GM23248 (cell line): ENCODE measurements around the gene ZBTB7C. TPM values are rescaled to one million over a fixed set of nuclear protein-coding genes. Genes with fewer than 3 reads are reported as not detected.
"Not testable (repeated sequence)": the region's sequence is repeated elsewhere in the genome, so short reads cannot be mapped to it uniquely, and the experiment has no call there.

Source experiments
- DNase-seq: peaks from one replicate; pipeline ENCODE4 v3.0.0-alpha.2; 2015
- H2AFZ ChIP-seq: fragments of 200-600 bp; sonication (generic); 2 replicates; pipeline ENCODE4 v1.6.1; 2016; ENCODE audit warnings: antibody characterized with exemption
- H3F3A ChIP-seq: fragments of 200-600 bp; sonication (generic); 2 replicates; pipeline ENCODE4 v1.6.1; 2016; ENCODE audit warnings: mild to moderate bottlenecking, antibody characterized with exemption, mixed run types; ENCODE audit not compliant: insufficient read depth
- H3K27ac ChIP-seq: fragments of 200-600 bp; sonication (generic); 2 replicates; pipeline ENCODE4 v1.5.1; 2016; ENCODE audit warnings: mild to moderate bottlenecking
- H3K27me3 ChIP-seq: fragments of 200-600 bp; sonication (generic); replicated peaks from 2 replicates; pipeline ENCODE4 v1.6.1; 2016; ENCODE audit warnings: mild to moderate bottlenecking; ENCODE audit not compliant: insufficient read depth
- H3K36me3 ChIP-seq: fragments of 200-600 bp; sonication (generic); 2 replicates; pipeline ENCODE4 v1.6.1; 2016; ENCODE audit warnings: low read depth, mild to moderate bottlenecking
- H3K4me1 ChIP-seq: fragments of 200-600 bp; sonication (generic); 2 replicates; pipeline ENCODE4 v1.6.1; 2016; ENCODE audit warnings: mild to moderate bottlenecking; ENCODE audit not compliant: insufficient read depth
- H3K4me2 ChIP-seq: fragments of 200-600 bp; sonication (generic); one replicate; pipeline ENCODE4 v1.6.1; 2016; ENCODE audit warnings: mild to moderate bottlenecking; ENCODE audit not compliant: unreplicated experiment
- H3K4me3 ChIP-seq: fragments of 200-600 bp; sonication (generic); 2 replicates; pipeline ENCODE4 v1.5.1; 2016; ENCODE audit warnings: mild to moderate bottlenecking
- H3K79me2 ChIP-seq: fragments of 200-600 bp; sonication (generic); 2 replicates; pipeline ENCODE4 v1.6.1; 2016; ENCODE audit warnings: mild to moderate bottlenecking; ENCODE audit not compliant: insufficient read depth
- H3K9ac ChIP-seq: fragments of 200-600 bp; sonication (generic); 2 replicates; pipeline ENCODE4 v1.6.1; 2016; ENCODE audit warnings: mild to moderate bottlenecking
- H3K9me2 ChIP-seq: fragments of 200-600 bp; sonication (generic); 2 replicates; pipeline ENCODE4 v1.6.1; 2016; ENCODE audit warnings: mixed run types, mild to moderate bottlenecking, moderate library complexity; ENCODE audit not compliant: insufficient read depth
- H3K9me3 ChIP-seq: fragments of 200-600 bp; sonication (generic); one replicate; pipeline ENCODE4 v1.6.1; 2017; ENCODE audit warnings: low read depth
- H4K20me1 ChIP-seq: fragments of 200-600 bp; sonication (generic); 2 replicates; pipeline ENCODE4 v1.6.0; 2016; ENCODE audit not compliant: insufficient read depth
- EZH2 ChIP-seq: fragments of 200-600 bp; sonication (generic); IDR thresholded peaks from 2 replicates; pipeline ENCODE4 v1.6.1; 2018; ENCODE audit warnings: antibody characterized with exemption, mild to moderate bottlenecking; ENCODE audit not compliant: insufficient read depth, poor library complexity, severe bottlenecking
- EZH2phosphoT487 ChIP-seq: fragments of 200-600 bp; sonication (generic); IDR thresholded peaks from 2 replicates; pipeline ENCODE4 v1.6.1; 2018; ENCODE audit warnings: antibody characterized with exemption, moderate library complexity, mild to moderate bottlenecking, low read depth; ENCODE audit not compliant: insufficient read depth
- WGBS, 2 experiments: methylation state at CpG; one replicate each; pipeline ENCODE4 v1.1.6; 2015 to 2017; ENCODE audit warnings: low lambda C conversion rate in 2 of 2, low coverage in 1 of 2; ENCODE audit errors: missing lambda C conversion rate in 2 of 2; 5-methylcytosine and 5-hydroxymethylcytosine counted together
- in situ Hi-C: fragments of 300-500 bp; cut with MboI; formaldehyde crosslinking; loops from 2 replicates; pipeline ENCODE4 v1.15.0; 2020
- polyA plus RNA-seq: library from polyadenylated mRNA; unstranded; fragments of >200 nt; fragmentation: Nextera tagmentation; extraction: Ambion mirVana; gene quantifications from 2 replicates; pipeline ENCODE4 v1.2.1, GENCODE V29; 2016
- total RNA-seq: library from RNA; depleted of rRNA; stranded (reverse); fragments of >200 nt; shearing (Covaris generic); gene quantifications from 2 replicates; pipeline ENCODE4 v1.2.3, GENCODE V29; 2014

ZBTB7C gene
- total and polyA plus RNA-seq, 2 experiments from 2014 or later: not detected

DNA sequence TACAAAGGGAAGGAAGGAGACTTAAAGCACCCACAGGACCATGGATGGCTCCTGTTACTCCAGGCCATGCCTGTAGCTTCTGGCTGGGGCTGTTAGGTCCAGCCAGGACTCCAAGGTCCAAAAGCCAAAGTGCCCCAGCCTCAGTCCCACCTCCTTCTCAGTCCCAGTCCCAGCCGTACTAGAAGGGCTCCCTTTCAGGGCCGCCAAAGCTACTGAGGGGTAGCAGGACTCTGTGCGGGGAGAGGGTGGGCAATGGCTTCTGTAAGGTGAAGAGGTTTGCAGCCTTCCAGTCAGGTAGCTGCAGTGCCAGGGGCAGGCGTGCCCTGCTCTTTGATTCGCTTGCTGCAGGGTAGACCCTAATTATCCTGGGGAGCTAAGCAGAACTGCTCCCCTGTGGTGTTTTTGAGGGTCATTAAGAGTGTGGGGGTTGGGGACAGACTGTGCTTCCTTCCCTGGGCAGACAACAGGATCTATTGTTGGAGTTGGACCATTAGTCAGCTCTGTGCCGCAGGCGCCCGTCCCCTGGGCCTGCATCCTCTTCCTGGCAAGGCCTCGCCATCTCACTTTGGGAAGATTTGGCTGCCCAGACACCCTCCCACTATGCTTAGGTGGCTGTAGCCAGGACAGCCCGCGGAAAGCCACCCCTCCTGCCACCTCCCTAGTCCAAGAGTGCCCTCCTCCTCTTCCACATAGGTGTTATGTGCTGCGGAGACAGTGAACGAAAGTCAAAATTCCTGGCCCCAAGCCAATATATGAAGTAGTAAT, 118.8 kb downstream of the ZBTB7C start:
- Histone ChIP-seq H2AFZ (no peak overlapping the region), H3K27ac (no peak overlapping the region), H3K4me1 (no peaks in the 10 kb centered on the region), H3K36me3 (no peaks in the 10 kb centered on the region), H3K27me3 (0 out of 2 replicates have a peak, but pooled peaks cover 3% of the 10 kb centered on the region), H3F3A (no peaks in the 10 kb centered on the region), H3K9me3 (no peaks in the 10 kb centered on the region), H3K4me3 (no peak overlapping the region), H3K9me2 (no peaks in the 10 kb centered on the region), H3K79me2 (no peaks in the 10 kb centered on the region), H3K4me2 (no peak overlapping the region), H4K20me1 (no peaks in the 10 kb centered on the region), H3K9ac (no peak overlapping the region)
- 76 to 79% methylated on average over 13 of the region's 13 CpGs for whole genome bisulfite sequencing, 2 experiments
- TF ChIP-seq EZH2phosphoT487 (no peak), EZH2 (no peak)
- in situ Hi-C loops: no loop called here
- no peak for DNase-seq

- Histone ChIP-seq H3K9me2 (no peaks in the 10 kb centered on the region), H3K9me3 (no peaks in the 10 kb centered on the region), H4K20me1 (no peaks in the 10 kb centered on the region), H3K27me3 (0 out of 2 replicates have a peak, but pooled peaks cover 3% of the 10 kb centered on the region), H3K79me2 (no peaks in the 10 kb centered on the region), H3K4me2 (no peak overlapping the region), H3F3A (no peaks in the 10 kb centered on the region), H3K4me3 (no peak overlapping the region), H3K27ac (no peak overlapping the region), H2AFZ (no peak overlapping the region), H3K9ac (no peak overlapping the region), H3K36me3 (no peaks in the 10 kb centered on the region), H3K4me1 (no peaks in the 10 kb centered on the region)
- TF ChIP-seq EZH2phosphoT487 (no peak), EZH2 (no peak)
- DNase-seq: no peak
- in situ Hi-C loops: no loop called here
- 69 to 81% methylated on average over 3 of the region's 3 CpGs for WGBS, 2 experiments
Measured at GRCh38 chr18:48284743-48285142, 124.4 kb downstream of the ZBTB7C start.

- H3K4me1 ChIP-seq, H3K4me3 ChIP-seq, H3K9ac ChIP-seq, H3K79me2 ChIP-seq, H4K20me1 ChIP-seq, in situ Hi-C loops, H3K9me2 ChIP-seq, H3K36me3 ChIP-seq, H3K27ac ChIP-seq, H3F3A ChIP-seq, DNase-seq, H2AFZ ChIP-seq, H3K27me3 ChIP-seq, H3K4me2 ChIP-seq, H3K9me3 ChIP-seq: not testable (repeated sequence)
- 73 to 83% methylated on average over 5 of the region's 5 CpGs for WGBS, 2 experiments
Measured at GRCh38 chr18:48284011-48284410, 125.2 kb downstream of the ZBTB7C start.

DNA sequence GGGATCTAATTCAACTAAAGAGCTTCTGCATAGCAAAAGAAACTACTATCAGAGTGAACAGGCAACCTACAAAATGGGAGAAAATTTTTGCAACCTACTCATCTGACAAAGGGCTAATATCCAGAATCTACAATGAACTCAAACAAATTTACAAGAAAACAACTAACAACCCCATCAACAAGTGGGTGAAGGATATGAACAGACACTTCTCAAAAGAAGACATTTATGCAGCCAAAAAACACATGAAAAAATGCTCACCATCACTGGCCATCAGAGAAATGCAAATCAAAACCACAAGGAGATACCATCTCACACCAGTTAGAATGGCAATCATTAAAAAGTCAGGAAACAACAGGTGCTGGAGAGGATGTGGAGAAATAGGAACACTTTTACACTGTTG, 127.7 kb downstream of the ZBTB7C start:
- H3K27me3 ChIP-seq, H2AFZ ChIP-seq, H3K27ac ChIP-seq, H3K4me1 ChIP-seq, H3K9me3 ChIP-seq, DNase-seq, H3F3A ChIP-seq, H3K9ac ChIP-seq, in situ Hi-C loops, H4K20me1 ChIP-seq, H3K4me3 ChIP-seq, H3K9me2 ChIP-seq, H3K36me3 ChIP-seq, H3K4me2 ChIP-seq, H3K79me2 ChIP-seq: not testable (repeated sequence)

DNA sequence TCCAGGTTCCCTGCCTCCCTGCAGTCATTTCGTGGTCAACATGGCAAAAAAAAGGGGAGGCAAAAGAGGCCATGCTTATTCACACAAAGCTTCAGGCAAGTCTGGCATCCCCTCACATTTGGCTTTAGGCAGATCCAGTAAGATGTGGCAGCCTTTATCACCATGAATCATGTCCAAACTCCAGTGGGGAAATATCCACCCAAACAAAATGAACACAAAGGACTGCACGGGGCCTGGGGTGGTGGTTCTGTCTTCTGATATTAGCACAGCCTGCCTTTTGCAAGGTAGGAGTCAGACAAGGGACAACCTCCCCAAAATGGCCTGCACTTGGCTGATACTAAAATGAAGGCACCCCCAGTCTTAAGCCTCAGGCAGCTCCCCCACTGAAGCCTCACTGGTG, 129.9 kb downstream of the ZBTB7C start:
- no peak overlapping the region for H3K9ac ChIP-seq
- H3K36me3 ChIP-seq: no peaks in the 10 kb centered on the region
- WGBS, 2 experiments: 0 to 12% methylated on average over 2 of the region's 2 CpGs
- no peak overlapping the region for H3K4me2 ChIP-seq
- no peaks in the 10 kb centered on the region for H3K9me2 ChIP-seq
- H3K4me3 ChIP-seq: no peak overlapping the region
- H4K20me1 ChIP-seq: no peaks in the 10 kb centered on the region
- H3K79me2 ChIP-seq: no peaks in the 10 kb centered on the region
- no peak overlapping the region for H3K27ac ChIP-seq
- in situ Hi-C loops: no loop called here
- no peak for DNase-seq
- H3K4me1 ChIP-seq: no peaks in the 10 kb centered on the region
- H2AFZ ChIP-seq: no peak overlapping the region
- H3K27me3 ChIP-seq: no peaks in the 10 kb centered on the region
- no peaks in the 10 kb centered on the region for H3F3A ChIP-seq
- H3K9me3 ChIP-seq: no peaks in the 10 kb centered on the region
- TF ChIP-seq EZH2 (no peak), EZH2phosphoT487 (no peak)
